Neural progenitor cell (in vitro differentiated cells): ENCODE measurements around the gene DUSP8. TPM values are rescaled to one million over a fixed set of nuclear protein-coding genes. Genes with fewer than 3 reads are reported as not detected.

Experiments used
- DNase-seq: peaks from one replicate; pipeline ENCODE4 v3.0.0-alpha.2; 2016; ENCODE audit warnings: low spot score
- H2AFZ ChIP-seq: fragments of 200-600 bp; sonication (generic); replicated peaks from 2 replicates; pipeline ENCODE4 v1.6.1; 2016; ENCODE audit warnings: antibody characterized with exemption
- H3F3A ChIP-seq: fragments of 200-600 bp; sonication (generic); 2 replicates; pipeline ENCODE4 v1.6.1; 2016; ENCODE audit warnings: antibody characterized with exemption, low read depth
- H3K27ac ChIP-seq: fragments of 200-600 bp; sonication (generic); 2 replicates; pipeline ENCODE4 v1.5.1; 2016; ENCODE audit warnings: mild to moderate bottlenecking
- H3K27me3 ChIP-seq: fragments of 200-600 bp; sonication (generic); 2 replicates; pipeline ENCODE4 v1.6.1; 2016; ENCODE audit warnings: mild to moderate bottlenecking, moderate library complexity
- H3K36me3 ChIP-seq: fragments of 200-600 bp; sonication (generic); 2 replicates; pipeline ENCODE4 v1.5.1; 2016
- H3K4me1 ChIP-seq: fragments of 200-600 bp; sonication (generic); 2 replicates; pipeline ENCODE4 v1.6.1; 2016; ENCODE audit warnings: mixed run types
- H3K4me2 ChIP-seq: fragments of 200-600 bp; sonication (generic); 2 replicates; pipeline ENCODE4 v1.6.1; 2016
- H3K4me3 ChIP-seq: fragments of 200-600 bp; sonication (generic); 2 replicates; pipeline ENCODE4 v1.5.1; 2016
- H3K79me2 ChIP-seq: fragments of 200-600 bp; sonication (generic); 2 replicates; pipeline ENCODE4 v1.6.1; 2016; ENCODE audit warnings: low read depth
- H3K9ac ChIP-seq: fragments of 200-600 bp; sonication (generic); 2 replicates; pipeline ENCODE4 v1.6.1; 2016
- H3K9me3 ChIP-seq: fragments of 200-600 bp; sonication (generic); 2 replicates; pipeline ENCODE4 v1.5.1; 2016; ENCODE audit warnings: low read depth
- H4K20me1 ChIP-seq: fragments of 200-600 bp; sonication (generic); 2 replicates; pipeline ENCODE4 v1.6.1; 2016; ENCODE audit warnings: low read depth
- H3K27ac Mint-ChIP-seq: 3 replicates; pipeline ENCODE4 v1.8.0; 2021; ENCODE audit warnings: mixed read lengths
- H3K27me3 Mint-ChIP-seq: 2 replicates; pipeline ENCODE4 v1.8.0; 2022; ENCODE audit warnings: low read depth, mild to moderate bottlenecking, inconsistent platforms, moderate library complexity, mixed read lengths; ENCODE audit not compliant: insufficient read depth
- H3K36me3 Mint-ChIP-seq: 3 replicates; pipeline ENCODE4 v1.8.0; 2021; ENCODE audit warnings: mixed read lengths
- H3K4me1 Mint-ChIP-seq: 3 replicates; pipeline ENCODE4 v1.8.0; 2021; ENCODE audit warnings: mixed read lengths
- H3K4me3 Mint-ChIP-seq: 3 replicates; pipeline ENCODE4 v1.8.0; 2021; ENCODE audit warnings: mild to moderate bottlenecking, moderate library complexity, mixed read lengths
- H3K9me3 Mint-ChIP-seq: 3 replicates; pipeline ENCODE4 v1.8.0; 2020; ENCODE audit warnings: mixed read lengths
- CTCF ChIP-seq: fragments of 200-600 bp; sonication (generic); IDR thresholded peaks from 2 replicates; pipeline ENCODE4 v1.5.1; 2017; ENCODE audit warnings: antibody characterized with exemption, mild to moderate bottlenecking
- EZH2 ChIP-seq: fragments of 200-600 bp; sonication (generic); IDR thresholded peaks from 2 replicates; pipeline ENCODE4 v1.6.1; 2017; ENCODE audit warnings: antibody characterized with exemption, mild to moderate bottlenecking, moderate library complexity
- EZH2phosphoT487 ChIP-seq: fragments of 200-600 bp; sonication (generic); IDR thresholded peaks from 2 replicates; pipeline ENCODE4 v1.6.1; 2017; ENCODE audit warnings: antibody characterized with exemption
- total RNA-seq: library from RNA; depleted of rRNA; stranded (reverse); fragments of >200 nt; gene quantifications from 2 replicates; pipeline ENCODE4 v1.2.3, GENCODE V29; 2015; ENCODE audit warnings: low replicate concordance

DUSP8 gene
- total RNA-seq, 1 donor from 2014 or later, result 0.09 TPM

GRCh38 chr11:1540074-1540473, 32.0 kb downstream of the DUSP8 start:
- H3K27ac Mint-ChIP-seq, result no peak overlapping the region
- H2AFZ ChIP-seq, result no peak overlapping the region
- H3K4me1 Mint-ChIP-seq, result no peaks in the 10 kb centered on the region
- H3K27ac ChIP-seq, result no peak overlapping the region
- no peaks in the 10 kb centered on the region for H3K9me3 ChIP-seq
- no peaks in the 10 kb centered on the region for H3K9me3 Mint-ChIP-seq
- no peak overlapping the region for H3K4me3 ChIP-seq
- H3K9ac ChIP-seq, result no peak overlapping the region
- no peaks in the 10 kb centered on the region for H3K36me3 ChIP-seq
- H3K79me2 ChIP-seq, result peaks cover 15% of the 10 kb centered on the region
- peaks cover 12% of the 10 kb centered on the region for H4K20me1 ChIP-seq
- H3K27me3 ChIP-seq, result peaks cover 53% of the 10 kb centered on the region
- H3K27me3 Mint-ChIP-seq, result peaks cover 27% of the 10 kb centered on the region
- peaks cover 7% of the 10 kb centered on the region for H3K4me1 ChIP-seq
- H3F3A ChIP-seq, result no peaks in the 10 kb centered on the region
- H3K4me3 Mint-ChIP-seq, result no peak overlapping the region
- no peaks in the 10 kb centered on the region for H3K36me3 Mint-ChIP-seq
- DNase-seq, result no peak
- TF ChIP-seq EZH2 (no peak), CTCF (no peak), EZH2phosphoT487 (no peak)
- no peak overlapping the region for H3K4me2 ChIP-seq

GRCh38 chr11:1538153-1538552, 33.9 kb downstream of the DUSP8 start:
- H3K79me2 ChIP-seq, result peaks cover 15% of the 10 kb centered on the region
- H3K27me3 ChIP-seq, result peaks cover 34% of the 10 kb centered on the region
- no peak for DNase-seq
- no peak overlapping the region for H3K4me2 ChIP-seq
- no peaks in the 10 kb centered on the region for H3K9me3 Mint-ChIP-seq
- H3K4me1 Mint-ChIP-seq, result no peaks in the 10 kb centered on the region
- H2AFZ ChIP-seq, result no peak overlapping the region
- H3K27ac Mint-ChIP-seq, result no peak overlapping the region
- peaks cover 19% of the 10 kb centered on the region for H4K20me1 ChIP-seq
- H3K9ac ChIP-seq, result no peak overlapping the region
- peaks cover 7% of the 10 kb centered on the region for H3K4me1 ChIP-seq
- no peaks in the 10 kb centered on the region for H3K36me3 Mint-ChIP-seq
- H3K27ac ChIP-seq, result no peak overlapping the region
- H3K27me3 Mint-ChIP-seq, result peaks cover 18% of the 10 kb centered on the region
- H3K4me3 Mint-ChIP-seq, result peak overlapping the region; percentile 60
- no peak for TF ChIP-seq EZH2
- no peak for TF ChIP-seq CTCF
- no peak for TF ChIP-seq EZH2phosphoT487
- no peak overlapping the region for H3K4me3 ChIP-seq
- H3K36me3 ChIP-seq, result no peaks in the 10 kb centered on the region
- H3K9me3 ChIP-seq, result no peaks in the 10 kb centered on the region
- no peaks in the 10 kb centered on the region for H3F3A ChIP-seq

- Histone ChIP-seq H3K27ac (no peak overlapping the region), H2AFZ (no peak overlapping the region), H3K4me3 (no peak overlapping the region), H3F3A (no peaks in the 10 kb centered on the region), H3K79me2 (peaks cover 23% of the 10 kb centered on the region), H3K36me3 (no peaks in the 10 kb centered on the region), H3K27me3 (peaks cover 34% of the 10 kb centered on the region), H3K4me2 (no peak overlapping the region), H3K9ac (no peak overlapping the region), H4K20me1 (peaks cover 34% of the 10 kb centered on the region), H3K4me1 (no peaks in the 10 kb centered on the region), H3K9me3 (no peaks in the 10 kb centered on the region)
- peaks cover 12% of the 10 kb centered on the region for H3K27me3 Mint-ChIP-seq
- DNase-seq, result no peak
- TF ChIP-seq CTCF, result no peak
- no peak for TF ChIP-seq EZH2phosphoT487
- TF ChIP-seq EZH2, result no peak
- H3K4me3 Mint-ChIP-seq, result no peak overlapping the region
- H3K36me3 Mint-ChIP-seq, result no peaks in the 10 kb centered on the region
- H3K4me1 Mint-ChIP-seq, result peaks cover 2% of the 10 kb centered on the region
- H3K27ac Mint-ChIP-seq, result no peak overlapping the region
- no peaks in the 10 kb centered on the region for H3K9me3 Mint-ChIP-seq
Observed at GRCh38 chr11:1536065-1536843, 35.8 kb downstream of the DUSP8 start.
